Measurements from ENCODE around the gene RRP7A.
A peak's percentile ranks its signal among the peaks of the same experiment; 100 is the strongest.
"Not testable (repeated sequence)": the region's sequence is repeated elsewhere in the genome, so short reads cannot be mapped to it uniquely, and the experiment has no call there.

RRP7A gene

GRCh38 chr22:42535082-42535731, 15.6 kb upstream of the RRP7A start:
- DNase-seq = peak; percentile 39

- DNase-seq = no peak
Observed at GRCh38 chr22:42533638-42533977, 14.0 kb upstream of the RRP7A start.

- not testable (repeated sequence) for DNase-seq
Observed at GRCh38 chr22:42531401-42532084, 11.9 kb upstream of the RRP7A start.

GRCh38 chr22:42529435-42529834, 9.8 kb upstream of the RRP7A start:
- DNase-seq = not testable (repeated sequence)

GRCh38 chr22:42528591-42529307, 9.2 kb upstream of the RRP7A start:
- no peak for DNase-seq

GRCh38 chr22:42522546-42522945, 3.0 kb upstream of the RRP7A start:
- no peak for DNase-seq

- no peak for DNase-seq
Observed at GRCh38 chr22:42521228-42521546, 1.6 kb upstream of the RRP7A start.

- not testable (repeated sequence) for DNase-seq
Observed at GRCh38 chr22:42518638-42519524, 715 bp downstream of the RRP7A start.

- DNase-seq = not testable (repeated sequence)
Observed at GRCh38 chr22:42517103-42517502, 2.5 kb downstream of the RRP7A start.

- DNase-seq = no peak
Observed at GRCh38 chr22:42515896-42516295, 3.7 kb downstream of the RRP7A start.

GRCh38 chr22:42515304-42515703, 4.3 kb downstream of the RRP7A start:
- not testable (repeated sequence) for DNase-seq

GRCh38 chr22:42514331-42514730, 5.3 kb downstream of the RRP7A start:
- DNase-seq = not testable (repeated sequence)

- DNase-seq = peak; percentile 24
Observed at GRCh38 chr22:42512273-42512990, 7.2 kb downstream of the RRP7A start.

GRCh38 chr22:42511401-42511891, 8.2 kb downstream of the RRP7A start:
- DNase-seq = peak; percentile 71

GRCh38 chr22:42509548-42509947, 10.0 kb downstream of the RRP7A start:
- DNase-seq = no peak

- not testable (repeated sequence) for DNase-seq
Observed at GRCh38 chr22:42508975-42509364, 10.6 kb downstream of the RRP7A start.

GRCh38 chr22:42508327-42508974, 11.1 kb downstream of the RRP7A start:
- DNase-seq = not testable (repeated sequence)

- no peak for DNase-seq
Observed at GRCh38 chr22:42500836-42501179, 18.8 kb downstream of the RRP7A start.

- no peak for DNase-seq
Observed at GRCh38 chr22:42500161-42500835, 19.3 kb downstream of the RRP7A start.

GRCh38 chr22:42499773-42500160, 19.8 kb downstream of the RRP7A start:
- not testable (repeated sequence) for DNase-seq

GRCh38 chr22:42495533-42496141, 24.0 kb downstream of the RRP7A start:
- DNase-seq = peak; percentile 54

All from NCI-H69 (cell line).